H9 (cell line): ENCODE measurements around the gene ZNF385D. TPM values are rescaled to one million over a fixed set of nuclear protein-coding genes. Genes with fewer than 3 reads are reported as not detected.

Experiments used
- DNase-seq: peaks from one replicate; pipeline ENCODE4 v3.0.0-alpha.2; 2017
- H2AFZ ChIP-seq: one replicate; pipeline ENCODE4 v1.6.1; 2013; ENCODE audit warnings: mild to moderate bottlenecking, low read length, control low read depth, moderate library complexity
- H2AK5ac ChIP-seq: 2 replicates; pipeline ENCODE4 v1.6.1; 2013; ENCODE audit warnings: low read length, control low read depth, mixed read lengths; ENCODE audit not compliant: insufficient read length
- H2BK120ac ChIP-seq: one replicate; pipeline ENCODE4 v1.6.1; 2013; ENCODE audit warnings: low read depth, mild to moderate bottlenecking, low read length, control low read depth, inconsistent platforms; ENCODE audit not compliant: poor library complexity, severe bottlenecking
- H2BK12ac ChIP-seq: 2 replicates; pipeline ENCODE4 v1.6.1; 2013; ENCODE audit warnings: low read length, control low read depth, mixed read lengths, low read depth; ENCODE audit not compliant: insufficient read length
- H2BK15ac ChIP-seq: 2 replicates; pipeline ENCODE4 v1.6.1; 2013; ENCODE audit warnings: low read depth, low read length, control low read depth
- H2BK20ac ChIP-seq: one replicate; pipeline ENCODE4 v1.6.1; 2013; ENCODE audit warnings: low read depth, mild to moderate bottlenecking, low read length, control low read depth, inconsistent platforms; ENCODE audit not compliant: poor library complexity, severe bottlenecking
- H2BK5ac ChIP-seq: 2 replicates; pipeline ENCODE4 v1.6.1; 2013; ENCODE audit warnings: low read length, control low read depth, mixed read lengths; ENCODE audit not compliant: insufficient read length
- H3K14ac ChIP-seq: 2 replicates; pipeline ENCODE4 v1.6.1; 2013; ENCODE audit warnings: low read length, control low read depth; ENCODE audit not compliant: insufficient read depth
- H3K18ac ChIP-seq: 2 replicates; pipeline ENCODE4 v1.6.1; 2013; ENCODE audit warnings: low read depth, mild to moderate bottlenecking, mixed read lengths, low read length, control low read depth; ENCODE audit not compliant: insufficient read length
- H3K23ac ChIP-seq: 2 replicates; pipeline ENCODE4 v1.6.1; 2013; ENCODE audit warnings: low read length, control low read depth, mixed read lengths, low read depth; ENCODE audit not compliant: insufficient read length
- H3K23me2 ChIP-seq: 2 replicates; pipeline ENCODE4 v1.6.1; 2013; ENCODE audit warnings: low read depth, mild to moderate bottlenecking, mixed read lengths, low read length, control low read depth; ENCODE audit not compliant: insufficient read length, poor library complexity, severe bottlenecking
- H3K27ac ChIP-seq: 2 replicates; pipeline ENCODE4 v1.5.1; 2013; ENCODE audit warnings: low read length, control low read depth, mixed read lengths, low read depth; ENCODE audit not compliant: insufficient read length
- H3K27me3 ChIP-seq: 2 replicates; pipeline ENCODE4 v1.6.1; 2013; ENCODE audit warnings: low read length, control low read depth, inconsistent platforms; ENCODE audit not compliant: insufficient read depth
- H3K4ac ChIP-seq: 2 replicates; pipeline ENCODE4 v1.6.1; 2013; ENCODE audit warnings: low read depth, mild to moderate bottlenecking, control low read depth, inconsistent platforms, low read length, moderate library complexity
- H3K4me1 ChIP-seq: 2 replicates; pipeline ENCODE4 v1.6.1; 2013; ENCODE audit warnings: low read length, control low read depth, inconsistent platforms; ENCODE audit not compliant: insufficient read depth
- H3K4me2 ChIP-seq: 2 replicates; pipeline ENCODE4 v1.6.1; 2013; ENCODE audit warnings: low read length, control low read depth, mixed read lengths; ENCODE audit not compliant: insufficient read length, insufficient read depth
- H3K56ac ChIP-seq: 2 replicates; pipeline ENCODE4 v1.6.1; 2013; ENCODE audit warnings: low read depth, mild to moderate bottlenecking, mixed read lengths, low read length, control low read depth; ENCODE audit not compliant: insufficient read length
- H3K79me1 ChIP-seq: 2 replicates; pipeline ENCODE4 v1.6.1; 2013; ENCODE audit warnings: low read depth, mild to moderate bottlenecking, moderate library complexity, low read length, control low read depth, inconsistent platforms; ENCODE audit not compliant: insufficient read depth, poor library complexity, severe bottlenecking
- H3K79me2 ChIP-seq: 2 replicates; pipeline ENCODE4 v1.6.1; 2013; ENCODE audit warnings: low read length, control low read depth, inconsistent platforms; ENCODE audit not compliant: insufficient read depth
- H3K9ac ChIP-seq: 2 replicates; pipeline ENCODE4 v1.6.1; 2013; ENCODE audit warnings: low read length, control low read depth, mixed read lengths; ENCODE audit not compliant: insufficient read length; ENCODE audit errors: extremely low read depth
- H3K9me3 ChIP-seq: one replicate; pipeline ENCODE4 v1.6.1; 2013; ENCODE audit warnings: low read depth, low read length, inconsistent platforms; ENCODE audit not compliant: control insufficient read depth
- H3T11ph ChIP-seq: one replicate; pipeline ENCODE4 v1.6.1; 2013; ENCODE audit warnings: mild to moderate bottlenecking, low read length, control low read depth, inconsistent platforms
- H4K20me1 ChIP-seq: one replicate; pipeline ENCODE4 v1.6.1; 2013; ENCODE audit not compliant: control insufficient read depth, insufficient read length, insufficient read depth
- H4K5ac ChIP-seq: 2 replicates; pipeline ENCODE4 v1.6.1; 2013; ENCODE audit warnings: low read depth, mild to moderate bottlenecking, mixed read lengths, low read length, control low read depth; ENCODE audit not compliant: insufficient read length
- H4K8ac ChIP-seq: replicated peaks from 2 replicates; pipeline ENCODE4 v1.6.1; 2013; ENCODE audit warnings: low read length, control low read depth, mixed read lengths, low read depth; ENCODE audit not compliant: insufficient read length
- H4K91ac ChIP-seq: 2 replicates; pipeline ENCODE4 v1.6.1; 2013; ENCODE audit warnings: low read depth, mild to moderate bottlenecking, moderate library complexity, mixed read lengths, low read length, control low read depth; ENCODE audit not compliant: insufficient read length
- H3K27ac Mint-ChIP-seq, 3 experiments: 2 replicates in 2 of 3; 3 replicates in 1 of 3; pipeline ENCODE4 v1.8.0; 2020 to 2021; ENCODE audit warnings: mixed read lengths in 3 of 3, mild to moderate bottlenecking in 1 of 3, moderate library complexity in 1 of 3
- H3K27me3 Mint-ChIP-seq: 2 replicates; pipeline ENCODE4 v1.8.0; 2021; ENCODE audit warnings: low read depth, mild to moderate bottlenecking, moderate library complexity, mixed read lengths
- H3K36me3 Mint-ChIP-seq, 3 experiments: 2 replicates in 2 of 3; 3 replicates in 1 of 3; pipeline ENCODE4 v1.8.0; 2020 to 2021; ENCODE audit warnings: low read depth in 3 of 3, mixed read lengths in 3 of 3; ENCODE audit not compliant: insufficient read depth in 1 of 3
- H3K4me1 Mint-ChIP-seq, 2 experiments: 2 replicates each; pipeline ENCODE4 v1.8.0; 2020; ENCODE audit warnings: mixed read lengths in 2 of 2
- H3K4me3 Mint-ChIP-seq, 2 experiments: 2 replicates in 1 of 2; 3 replicates in 1 of 2; pipeline ENCODE4 v1.8.0; 2020 to 2021; ENCODE audit warnings: mild to moderate bottlenecking in 2 of 2, mixed read lengths in 2 of 2, moderate library complexity in 1 of 2
- H3K9me3 Mint-ChIP-seq, 2 experiments: 2 replicates in 1 of 2; 3 replicates in 1 of 2; pipeline ENCODE4 v1.8.0; 2020; ENCODE audit warnings: mild to moderate bottlenecking in 2 of 2, mixed read lengths in 2 of 2, moderate library complexity in 1 of 2
- CTCF ChIP-seq: fragments of 200-600 bp; sonication (generic); conservative IDR thresholded peaks from 3 replicates; pipeline ENCODE4 v1.8.0; 2021; ENCODE audit warnings: antibody characterized with exemption, mild to moderate bottlenecking
- WGBS: extraction: QIAGEN DNeasy Blood & Tissue Kit; methylation state at CpG from one replicate; pipeline ENCODE4 v1.1.7; 2013; ENCODE audit warnings: missing lambda C conversion rate, low lambda C conversion rate, mixed read lengths; ENCODE audit not compliant: insufficient read length; ENCODE audit errors: extremely low coverage; 5-methylcytosine and 5-hydroxymethylcytosine counted together
- total RNA-seq: library from RNA; stranded (reverse); gene quantifications from 2 replicates; pipeline ENCODE4 v1.2.1, GENCODE V29; 2021

Gene ZNF385D
- total RNA-seq, 1 experiment from 2014 or later, result 1.5 TPM

GRCh38 chr3:21664996-21665395 is 86.0 kb downstream of the ZNF385D start:
- H3K18ac ChIP-seq, result no peak overlapping the region
- H3K14ac ChIP-seq, result no peak overlapping the region
- no peak overlapping the region for H2BK15ac ChIP-seq
- H3K9me3 ChIP-seq, result no peaks in the 10 kb centered on the region
- no peaks in the 10 kb centered on the region for H3K79me1 ChIP-seq
- no peaks in the 10 kb centered on the region; the same call in 1 of the 2 replicates for H3K27me3 Mint-ChIP-seq
- no peak overlapping the region for H2BK5ac ChIP-seq
- H3K4me2 ChIP-seq, result no peak overlapping the region
- no peaks in the 10 kb centered on the region for H4K20me1 ChIP-seq
- H3K36me3 Mint-ChIP-seq, result no peaks in the 10 kb centered on the region
- no peak for TF ChIP-seq CTCF
- no peak overlapping the region for H2BK12ac ChIP-seq
- H3K23ac ChIP-seq, result no peak overlapping the region
- no peak overlapping the region for H3T11ph ChIP-seq
- no peak overlapping the region for H2AK5ac ChIP-seq
- no peak overlapping the region for H4K5ac ChIP-seq
- no peaks in the 10 kb centered on the region for H3K9me3 Mint-ChIP-seq
- H3K4me1 Mint-ChIP-seq, result peaks cover 21 to 23% of the 10 kb centered on the region in 2 experiments
- H2BK120ac ChIP-seq, result no peak overlapping the region
- H3K4me1 ChIP-seq, result peaks cover 2% of the 10 kb centered on the region; the same call in 1 of the 2 replicates
- H3K27me3 ChIP-seq, result no peaks in the 10 kb centered on the region
- peak overlapping the region; percentile 36 to 63 (median 56); a peak in 4 of 7 replicates for H3K27ac Mint-ChIP-seq
- no peak overlapping the region for H3K4ac ChIP-seq
- H4K91ac ChIP-seq, result no peak overlapping the region
- no peak overlapping the region for H4K8ac ChIP-seq
- H3K4me3 Mint-ChIP-seq, result 0 out of 5 replicates have a peak overlapping the region, but pooled peaks of 1 of the 2 experiments have one; percentile 0
- DNase-seq, result no peak
- H3K9ac ChIP-seq, result no peak overlapping the region
- no CpG with 5 or more reads among the region's 3 CpGs for WGBS
- no peaks in the 10 kb centered on the region for H3K23me2 ChIP-seq
- H2AFZ ChIP-seq, result no peak overlapping the region
- no peak overlapping the region for H3K56ac ChIP-seq
- no peak overlapping the region for H3K27ac ChIP-seq
- no peak overlapping the region for H2BK20ac ChIP-seq
- H3K79me2 ChIP-seq, result no peaks in the 10 kb centered on the region
